Gastrocnemius medialis (tissue), 4 donors: ENCODE measurements around the gene FMOD.

Experiments
- POLR2A ChIP-seq, 2 donors: fragments of 450-650 bp; IDR thresholded peaks; one replicate each; pipeline ENCODE4 v1.6.1; 2017; ENCODE audit warnings: antibody characterized with exemption in 2 of 2, mild to moderate bottlenecking in 2 of 2, moderate library complexity in 2 of 2
- TF ChIP-seq, protein P1 (sequence below), 5 experiments: fragments of 450-650 bp in 3 of 5; fragments of 200-600 bp in 2 of 5; sonication (generic) in 2 of 5; IDR thresholded peaks in 4 of 5; conservative IDR thresholded peaks in 1 of 5; 1 replicate in 4 of 5; 2 replicates in 1 of 5; pipeline ENCODE4 v1.5.1; 2016 to 2019; ENCODE audit warnings: antibody characterized with exemption in 5 of 5, mild to moderate bottlenecking in 3 of 5, moderate library complexity in 3 of 5

DNA sequence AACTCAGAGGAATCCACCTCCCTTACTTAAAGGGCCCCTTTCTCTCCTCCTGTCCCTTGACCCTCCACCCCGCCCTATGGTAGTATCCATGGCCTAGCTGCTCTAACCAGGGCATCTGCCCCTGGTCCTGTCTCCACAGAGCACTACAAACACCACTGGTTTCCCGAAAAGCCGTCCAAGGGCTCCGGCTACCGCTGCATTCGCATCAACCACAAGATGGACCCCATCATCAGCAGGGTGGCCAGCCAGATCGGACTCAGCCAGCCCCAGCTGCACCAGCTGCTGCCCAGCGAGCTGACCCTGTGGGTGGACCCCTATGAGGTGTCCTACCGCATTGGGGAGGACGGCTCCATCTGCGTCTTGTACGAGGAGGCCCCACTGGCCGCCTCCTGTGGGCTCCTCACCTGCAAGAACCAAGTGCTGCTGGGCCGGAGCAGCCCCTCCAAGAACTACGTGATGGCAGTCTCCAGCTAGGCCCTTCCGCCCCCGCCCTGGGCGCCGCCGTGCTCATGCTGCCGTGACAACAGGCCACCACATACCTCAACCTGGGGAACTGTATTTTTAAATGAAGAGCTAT, 43.9 kb downstream of the FMOD start:
- TF ChIP-seq POLR2A (IDR thresholded peaks at IDR 0.05) = no peak
- TF ChIP-seq, protein P1, sequence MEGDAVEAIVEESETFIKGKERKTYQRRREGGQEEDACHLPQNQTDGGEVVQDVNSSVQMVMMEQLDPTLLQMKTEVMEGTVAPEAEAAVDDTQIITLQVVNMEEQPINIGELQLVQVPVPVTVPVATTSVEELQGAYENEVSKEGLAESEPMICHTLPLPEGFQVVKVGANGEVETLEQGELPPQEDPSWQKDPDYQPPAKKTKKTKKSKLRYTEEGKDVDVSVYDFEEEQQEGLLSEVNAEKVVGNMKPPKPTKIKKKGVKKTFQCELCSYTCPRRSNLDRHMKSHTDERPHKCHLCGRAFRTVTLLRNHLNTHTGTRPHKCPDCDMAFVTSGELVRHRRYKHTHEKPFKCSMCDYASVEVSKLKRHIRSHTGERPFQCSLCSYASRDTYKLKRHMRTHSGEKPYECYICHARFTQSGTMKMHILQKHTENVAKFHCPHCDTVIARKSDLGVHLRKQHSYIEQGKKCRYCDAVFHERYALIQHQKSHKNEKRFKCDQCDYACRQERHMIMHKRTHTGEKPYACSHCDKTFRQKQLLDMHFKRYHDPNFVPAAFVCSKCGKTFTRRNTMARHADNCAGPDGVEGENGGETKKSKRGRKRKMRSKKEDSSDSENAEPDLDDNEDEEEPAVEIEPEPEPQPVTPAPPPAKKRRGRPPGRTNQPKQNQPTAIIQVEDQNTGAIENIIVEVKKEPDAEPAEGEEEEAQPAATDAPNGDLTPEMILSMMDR (IDR thresholded peaks at IDR 0.05 in 4 of 5, conservative IDR thresholded peaks at IDR 0.05 in 1 of 5) = no peak
